Measurements from ENCODE around the gene MAT1A.
"Not testable (repeated sequence)": the region's sequence is repeated elsewhere in the genome, so short reads cannot be mapped to it uniquely, and the experiment has no call there.

GRCh38 chr10:80234331-80235235 lies 54.9 kb downstream of the MAT1A start:
- TF ChIP-seq, protein P1, sequence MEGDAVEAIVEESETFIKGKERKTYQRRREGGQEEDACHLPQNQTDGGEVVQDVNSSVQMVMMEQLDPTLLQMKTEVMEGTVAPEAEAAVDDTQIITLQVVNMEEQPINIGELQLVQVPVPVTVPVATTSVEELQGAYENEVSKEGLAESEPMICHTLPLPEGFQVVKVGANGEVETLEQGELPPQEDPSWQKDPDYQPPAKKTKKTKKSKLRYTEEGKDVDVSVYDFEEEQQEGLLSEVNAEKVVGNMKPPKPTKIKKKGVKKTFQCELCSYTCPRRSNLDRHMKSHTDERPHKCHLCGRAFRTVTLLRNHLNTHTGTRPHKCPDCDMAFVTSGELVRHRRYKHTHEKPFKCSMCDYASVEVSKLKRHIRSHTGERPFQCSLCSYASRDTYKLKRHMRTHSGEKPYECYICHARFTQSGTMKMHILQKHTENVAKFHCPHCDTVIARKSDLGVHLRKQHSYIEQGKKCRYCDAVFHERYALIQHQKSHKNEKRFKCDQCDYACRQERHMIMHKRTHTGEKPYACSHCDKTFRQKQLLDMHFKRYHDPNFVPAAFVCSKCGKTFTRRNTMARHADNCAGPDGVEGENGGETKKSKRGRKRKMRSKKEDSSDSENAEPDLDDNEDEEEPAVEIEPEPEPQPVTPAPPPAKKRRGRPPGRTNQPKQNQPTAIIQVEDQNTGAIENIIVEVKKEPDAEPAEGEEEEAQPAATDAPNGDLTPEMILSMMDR (IDR thresholded peaks at IDR 0.05 in 8 of 11, conservative IDR thresholded peaks at IDR 0.05 in 3 of 11), result not testable (repeated sequence)
- TF ChIP-seq POLR2AphosphoS5 (IDR thresholded peaks at IDR 0.05), result not testable (repeated sequence)
